ENCODE data around the gene NHS.

Gene NHS

DNA sequence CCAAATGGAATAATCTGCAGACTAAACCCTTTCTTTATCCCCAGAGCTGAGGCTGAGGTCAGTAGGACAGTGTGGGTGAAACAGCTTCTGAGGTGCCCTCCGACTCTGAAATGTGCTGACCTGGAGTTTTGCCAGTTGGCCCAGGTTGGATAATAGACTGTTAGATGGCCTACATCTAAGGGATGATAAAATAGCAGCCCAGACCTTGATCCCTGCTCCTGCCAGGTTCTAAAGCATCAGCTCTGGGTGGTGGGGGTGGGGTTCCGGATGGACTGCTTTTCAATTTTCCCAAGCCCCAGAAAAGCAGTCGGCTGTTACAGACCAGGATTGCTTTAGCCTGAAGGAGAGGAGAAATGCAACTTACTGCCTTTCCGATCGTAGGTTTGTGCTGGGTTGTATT lies 110.4 kb downstream of the NHS start:
- no peak overlapping the region for H3K4me3 ChIP-seq (ENCODE audit: control insufficient read depth, low read depth, low read length)
- DNase-seq (ENCODE audit: low read depth): no peak
- TF ChIP-seq, protein P1, sequence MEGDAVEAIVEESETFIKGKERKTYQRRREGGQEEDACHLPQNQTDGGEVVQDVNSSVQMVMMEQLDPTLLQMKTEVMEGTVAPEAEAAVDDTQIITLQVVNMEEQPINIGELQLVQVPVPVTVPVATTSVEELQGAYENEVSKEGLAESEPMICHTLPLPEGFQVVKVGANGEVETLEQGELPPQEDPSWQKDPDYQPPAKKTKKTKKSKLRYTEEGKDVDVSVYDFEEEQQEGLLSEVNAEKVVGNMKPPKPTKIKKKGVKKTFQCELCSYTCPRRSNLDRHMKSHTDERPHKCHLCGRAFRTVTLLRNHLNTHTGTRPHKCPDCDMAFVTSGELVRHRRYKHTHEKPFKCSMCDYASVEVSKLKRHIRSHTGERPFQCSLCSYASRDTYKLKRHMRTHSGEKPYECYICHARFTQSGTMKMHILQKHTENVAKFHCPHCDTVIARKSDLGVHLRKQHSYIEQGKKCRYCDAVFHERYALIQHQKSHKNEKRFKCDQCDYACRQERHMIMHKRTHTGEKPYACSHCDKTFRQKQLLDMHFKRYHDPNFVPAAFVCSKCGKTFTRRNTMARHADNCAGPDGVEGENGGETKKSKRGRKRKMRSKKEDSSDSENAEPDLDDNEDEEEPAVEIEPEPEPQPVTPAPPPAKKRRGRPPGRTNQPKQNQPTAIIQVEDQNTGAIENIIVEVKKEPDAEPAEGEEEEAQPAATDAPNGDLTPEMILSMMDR (conservative IDR thresholded peaks at IDR 0.05; ENCODE audit: control insufficient read depth, insufficient read depth, low read depth, low read length): no peak

DNA sequence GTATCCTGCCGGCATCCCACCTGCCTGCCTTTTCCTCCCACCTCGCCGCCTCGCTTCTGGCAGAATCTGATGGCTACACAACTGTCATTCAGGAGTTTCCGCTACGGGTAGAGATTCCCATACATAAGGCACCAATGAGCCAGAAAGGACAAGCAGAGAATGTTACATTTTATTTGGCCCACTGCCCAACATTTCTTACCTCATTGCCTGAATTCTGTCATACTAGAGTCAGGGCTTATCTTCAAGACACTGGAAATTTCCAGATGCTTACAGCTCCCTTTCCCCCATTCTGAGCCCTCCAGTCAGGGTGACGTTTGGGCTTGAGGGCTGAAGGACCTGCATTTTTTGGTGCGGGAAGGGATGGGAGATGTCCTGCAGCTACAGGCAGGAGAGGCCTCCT lies 113.0 kb downstream of the NHS start:
- TF ChIP-seq, protein P1 (conservative IDR thresholded peaks at IDR 0.05; ENCODE audit: control insufficient read depth, insufficient read depth, low read depth, low read length): no peak
- no peak overlapping the region for H3K4me3 ChIP-seq (ENCODE audit: control insufficient read depth, low read depth, low read length)

DNA sequence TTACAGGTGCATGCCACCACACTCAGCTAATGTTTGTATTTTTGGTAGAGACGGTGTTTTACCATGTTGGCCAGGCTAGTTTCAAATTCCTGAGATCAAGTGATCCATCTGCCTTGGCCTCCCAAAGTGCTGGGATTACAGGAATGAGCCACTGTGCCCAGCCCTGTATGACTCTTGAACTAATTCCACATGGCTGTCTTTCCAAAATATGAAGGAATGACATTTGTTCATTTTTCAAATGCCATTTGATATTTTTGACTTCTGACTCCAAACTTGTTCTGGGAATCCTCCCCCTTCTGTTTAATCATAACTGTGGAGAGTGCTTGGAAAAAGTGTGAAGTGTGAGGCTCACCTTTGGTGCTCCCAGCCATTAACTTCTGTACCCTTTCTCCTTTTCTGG lies 119.2 kb downstream of the NHS start:
- DNase-seq (ENCODE audit: low read depth): no peak
- TF ChIP-seq, protein P1 (conservative IDR thresholded peaks at IDR 0.05; ENCODE audit: control insufficient read depth, insufficient read depth, low read depth, low read length): no peak
- no peak overlapping the region for H3K4me3 ChIP-seq (ENCODE audit: control insufficient read depth, low read depth, low read length)

More for the DNA sequence above, 113.0 kb downstream of the NHS start:
- peak; percentile 14 for DNase-seq (ENCODE audit: low read depth)

- TF ChIP-seq, protein P1 (conservative IDR thresholded peaks at IDR 0.05; ENCODE audit: control insufficient read depth, insufficient read depth, low read depth, low read length): no peak
- DNase-seq (ENCODE audit: low read depth): no peak
- no peak overlapping the region for H3K4me3 ChIP-seq (ENCODE audit: control insufficient read depth, low read depth, low read length)
These were observed 120.1 kb downstream of the NHS start for GRCh38 chrX:17495052-17495451.

DNA sequence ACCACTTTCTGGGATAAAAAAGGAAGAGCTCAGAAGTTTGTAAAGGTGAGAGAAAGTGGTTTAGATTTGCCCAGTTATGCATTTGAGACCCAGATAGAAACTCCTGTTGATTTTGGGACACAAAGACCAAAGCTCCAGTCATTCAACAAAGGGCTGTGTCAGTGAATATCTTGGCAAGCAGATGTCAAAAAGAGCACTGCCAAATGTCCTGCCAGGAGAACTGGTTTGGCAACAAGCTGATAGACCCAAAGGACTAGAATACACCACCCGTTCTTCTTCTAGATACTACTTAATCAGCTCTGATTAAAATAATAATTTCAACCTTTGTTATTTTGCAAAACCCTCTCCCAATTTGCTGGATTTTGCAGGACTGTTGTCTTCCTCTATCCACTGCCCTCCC lies 121.4 kb downstream of the NHS start:
- TF ChIP-seq, protein P1 (conservative IDR thresholded peaks at IDR 0.05; ENCODE audit: control insufficient read depth, insufficient read depth, low read depth, low read length): no peak
- no peak overlapping the region for H3K4me3 ChIP-seq (ENCODE audit: control insufficient read depth, low read depth, low read length)
- DNase-seq (ENCODE audit: low read depth): no peak

- H3K4me3 ChIP-seq (ENCODE audit: control insufficient read depth, low read depth, low read length): no peak overlapping the region
- TF ChIP-seq, protein P1 (conservative IDR thresholded peaks at IDR 0.05; ENCODE audit: control insufficient read depth, insufficient read depth, low read depth, low read length): no peak
- no peak for DNase-seq (ENCODE audit: low read depth)
These were observed 122.2 kb downstream of the NHS start for GRCh38 chrX:17497193-17497592.

DNA sequence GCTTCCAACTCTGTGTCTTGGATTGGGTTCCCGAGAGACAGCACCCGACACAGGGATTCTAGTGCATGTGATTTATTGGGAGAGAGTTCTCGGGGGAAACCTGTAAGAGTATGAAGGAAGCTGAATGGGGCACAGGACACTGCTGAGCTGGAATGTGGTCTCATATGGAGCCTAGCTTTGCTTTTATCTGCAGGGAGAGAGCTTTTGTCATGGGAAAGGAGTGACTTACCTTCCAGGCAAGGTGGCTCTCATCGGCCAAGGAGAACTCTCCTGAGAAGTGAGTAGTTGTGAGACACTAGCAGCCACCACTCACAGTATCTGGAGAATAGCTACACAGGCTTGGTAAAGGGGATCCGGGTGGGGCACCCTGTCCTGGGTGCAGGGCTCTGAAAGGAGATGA lies 124.5 kb downstream of the NHS start:
- DNase-seq (ENCODE audit: low read depth): no peak
- TF ChIP-seq, protein P1 (conservative IDR thresholded peaks at IDR 0.05; ENCODE audit: control insufficient read depth, insufficient read depth, low read depth, low read length): no peak
- no peak overlapping the region for H3K4me3 ChIP-seq (ENCODE audit: control insufficient read depth, low read depth, low read length)

All from fibroblast of mammary gland (primary cell).